ENCODE measurements around the gene CBX3.
"Not testable (repeated sequence)": the region's sequence is repeated elsewhere in the genome, so short reads cannot be mapped to it uniquely, and the experiment has no call there.

Gene CBX3

GRCh38 chr7:26188957-26189541, 12.5 kb upstream of the CBX3 start:
- no peak for DNase-seq

GRCh38 chr7:26189697-26190096, 11.8 kb upstream of the CBX3 start:
- no peak for DNase-seq

GRCh38 chr7:26190417-26190869, 11.1 kb upstream of the CBX3 start:
- DNase-seq, result no peak

- DNase-seq, result no peak
Observed at GRCh38 chr7:26191233-26191973, 10.1 kb upstream of the CBX3 start.

- DNase-seq, result no peak
Observed at GRCh38 chr7:26191974-26192479, 9.5 kb upstream of the CBX3 start.

GRCh38 chr7:26192485-26193087, 9.0 kb upstream of the CBX3 start:
- no peak for DNase-seq

GRCh38 chr7:26193432-26194207, 7.9 kb upstream of the CBX3 start:
- DNase-seq, result no peak

- not testable (repeated sequence) for DNase-seq
Observed at GRCh38 chr7:26194764-26195163, 6.8 kb upstream of the CBX3 start.

GRCh38 chr7:26195182-26195581, 6.4 kb upstream of the CBX3 start:
- no peak for DNase-seq

GRCh38 chr7:26195867-26196657, 5.5 kb upstream of the CBX3 start:
- DNase-seq, result no peak

- DNase-seq, result no peak
Observed at GRCh38 chr7:26197153-26198115, 4.1 kb upstream of the CBX3 start.

- DNase-seq, result no peak
Observed at GRCh38 chr7:26198133-26198780, 3.3 kb upstream of the CBX3 start.

GRCh38 chr7:26198781-26199169, 2.8 kb upstream of the CBX3 start:
- DNase-seq, result no peak

- DNase-seq, result peak; percentile 67
Observed at GRCh38 chr7:26199301-26200037, 2.1 kb upstream of the CBX3 start.

GRCh38 chr7:26200038-26200443, 1.5 kb upstream of the CBX3 start:
- DNase-seq, result peak; percentile 82

GRCh38 chr7:26200444-26201246, 900 bp upstream of the CBX3 start, which contains the start of gene HNRNPA2B1:
Gene HNRNPA2B1, minus strand, starts transcription at chr7:26200746. Its CDS starts 169 bp downstream, at chr7:26200577.
- peak; percentile 99 for DNase-seq

GRCh38 chr7:26202019-26202990, 760 bp downstream of the CBX3 start:
- DNase-seq, result no peak

GRCh38 chr7:26203016-26203415, 1.5 kb downstream of the CBX3 start:
- no peak for DNase-seq

Data from activated T-cell treated with anti-CD3 and anti-CD28 coated beads, Interleukin-2, amount 50 U/mL, for 1 hour (primary cell).